ENCODE results near the gene STAU1. TPM values are rescaled to one million over a fixed set of nuclear protein-coding genes. Genes with fewer than 3 reads are reported as not detected.

STAU1 gene
- total and polyA plus RNA-seq, 2 of the 13 experiments (the other 11 are each of a cell fraction or from before 2014, with no cell fraction given), result 119 to 133 TPM

DNA sequence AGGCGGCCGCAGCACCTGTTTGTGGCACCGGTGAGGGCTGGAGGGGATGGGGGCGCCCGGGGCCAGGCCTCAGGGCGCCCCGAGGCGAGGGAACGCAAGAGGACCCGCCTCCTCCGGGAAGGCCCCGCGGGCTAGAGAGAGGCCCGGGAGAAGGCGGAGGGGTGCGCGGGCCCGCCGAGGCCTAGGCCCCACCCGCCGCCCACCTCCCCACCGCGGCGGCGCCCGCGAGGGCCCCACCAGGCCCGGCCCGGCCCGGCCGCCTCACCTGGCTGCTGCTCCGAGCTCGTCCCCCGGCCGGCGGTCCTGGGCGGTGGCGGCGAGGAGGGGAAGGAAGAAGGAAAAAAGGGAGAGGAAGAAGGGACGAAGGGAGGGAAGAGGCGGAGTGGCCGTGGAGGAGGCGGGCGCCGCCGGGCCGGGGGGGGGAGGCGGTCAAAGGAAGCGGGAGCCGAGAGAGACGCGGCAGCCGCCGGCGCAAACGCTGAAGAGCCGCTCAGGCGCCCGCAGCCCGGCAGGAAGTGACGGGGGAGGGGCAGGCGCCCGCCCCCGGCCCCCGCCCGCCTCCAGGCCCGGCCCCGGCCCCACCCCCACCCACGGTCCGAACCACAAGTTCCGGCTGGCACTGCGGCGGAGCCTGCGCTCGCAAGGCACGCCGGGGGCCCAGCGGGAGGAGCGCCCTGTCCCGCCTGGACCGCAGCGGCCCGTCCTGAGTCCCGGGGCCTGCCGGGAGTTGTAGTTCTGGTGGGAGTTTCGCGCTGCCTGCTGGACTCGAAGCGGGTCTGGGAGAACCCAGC, at the start of gene STAU1 (continued):
- no peak for TF ChIP-seq SYNCRIP (IDR thresholded peaks at IDR 0.05; ENCODE audit: insufficient read depth, low read depth, low read length)
- TF ChIP-seq, protein P1, sequence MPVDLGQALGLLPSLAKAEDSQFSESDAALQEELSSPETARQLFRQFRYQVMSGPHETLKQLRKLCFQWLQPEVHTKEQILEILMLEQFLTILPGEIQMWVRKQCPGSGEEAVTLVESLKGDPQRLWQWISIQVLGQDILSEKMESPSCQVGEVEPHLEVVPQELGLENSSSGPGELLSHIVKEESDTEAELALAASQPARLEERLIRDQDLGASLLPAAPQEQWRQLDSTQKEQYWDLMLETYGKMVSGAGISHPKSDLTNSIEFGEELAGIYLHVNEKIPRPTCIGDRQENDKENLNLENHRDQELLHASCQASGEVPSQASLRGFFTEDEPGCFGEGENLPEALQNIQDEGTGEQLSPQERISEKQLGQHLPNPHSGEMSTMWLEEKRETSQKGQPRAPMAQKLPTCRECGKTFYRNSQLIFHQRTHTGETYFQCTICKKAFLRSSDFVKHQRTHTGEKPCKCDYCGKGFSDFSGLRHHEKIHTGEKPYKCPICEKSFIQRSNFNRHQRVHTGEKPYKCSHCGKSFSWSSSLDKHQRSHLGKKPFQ (CRISPR knock-in tag; IDR thresholded peaks at IDR 0.05; ENCODE audit: insufficient replicate concordance), result no peak
- TF ChIP-seq SSRP1 (CRISPR knock-in tag; IDR thresholded peaks at IDR 0.05), result no peak
- no peak for TF ChIP-seq ASH2L (IDR thresholded peaks at IDR 0.05; ENCODE audit: insufficient read length, low read depth, low read length)
- no peak for TF ChIP-seq ZFP41 (CRISPR knock-in tag; IDR thresholded peaks at IDR 0.05; ENCODE audit: borderline replicate concordance)
- no peak for TF ChIP-seq CBX1 (IDR thresholded peaks at IDR 0.05; ENCODE audit: low read depth)
- no peak for TF ChIP-seq ZNF234 (CRISPR knock-in tag; conservative IDR thresholded peaks at IDR 0.05)
- peak; percentile 42; the same call in 1 of the 2 replicates for TF ChIP-seq MED13 (CRISPR knock-in tag; IDR thresholded peaks at IDR 0.05)
- peak; percentile 92; the same call in 1 of the 2 replicates for TF ChIP-seq FOXK1 (CRISPR knock-in tag; IDR thresholded peaks at IDR 0.05; ENCODE audit: borderline replicate concordance, low read depth)
- TF ChIP-seq, protein P2, sequence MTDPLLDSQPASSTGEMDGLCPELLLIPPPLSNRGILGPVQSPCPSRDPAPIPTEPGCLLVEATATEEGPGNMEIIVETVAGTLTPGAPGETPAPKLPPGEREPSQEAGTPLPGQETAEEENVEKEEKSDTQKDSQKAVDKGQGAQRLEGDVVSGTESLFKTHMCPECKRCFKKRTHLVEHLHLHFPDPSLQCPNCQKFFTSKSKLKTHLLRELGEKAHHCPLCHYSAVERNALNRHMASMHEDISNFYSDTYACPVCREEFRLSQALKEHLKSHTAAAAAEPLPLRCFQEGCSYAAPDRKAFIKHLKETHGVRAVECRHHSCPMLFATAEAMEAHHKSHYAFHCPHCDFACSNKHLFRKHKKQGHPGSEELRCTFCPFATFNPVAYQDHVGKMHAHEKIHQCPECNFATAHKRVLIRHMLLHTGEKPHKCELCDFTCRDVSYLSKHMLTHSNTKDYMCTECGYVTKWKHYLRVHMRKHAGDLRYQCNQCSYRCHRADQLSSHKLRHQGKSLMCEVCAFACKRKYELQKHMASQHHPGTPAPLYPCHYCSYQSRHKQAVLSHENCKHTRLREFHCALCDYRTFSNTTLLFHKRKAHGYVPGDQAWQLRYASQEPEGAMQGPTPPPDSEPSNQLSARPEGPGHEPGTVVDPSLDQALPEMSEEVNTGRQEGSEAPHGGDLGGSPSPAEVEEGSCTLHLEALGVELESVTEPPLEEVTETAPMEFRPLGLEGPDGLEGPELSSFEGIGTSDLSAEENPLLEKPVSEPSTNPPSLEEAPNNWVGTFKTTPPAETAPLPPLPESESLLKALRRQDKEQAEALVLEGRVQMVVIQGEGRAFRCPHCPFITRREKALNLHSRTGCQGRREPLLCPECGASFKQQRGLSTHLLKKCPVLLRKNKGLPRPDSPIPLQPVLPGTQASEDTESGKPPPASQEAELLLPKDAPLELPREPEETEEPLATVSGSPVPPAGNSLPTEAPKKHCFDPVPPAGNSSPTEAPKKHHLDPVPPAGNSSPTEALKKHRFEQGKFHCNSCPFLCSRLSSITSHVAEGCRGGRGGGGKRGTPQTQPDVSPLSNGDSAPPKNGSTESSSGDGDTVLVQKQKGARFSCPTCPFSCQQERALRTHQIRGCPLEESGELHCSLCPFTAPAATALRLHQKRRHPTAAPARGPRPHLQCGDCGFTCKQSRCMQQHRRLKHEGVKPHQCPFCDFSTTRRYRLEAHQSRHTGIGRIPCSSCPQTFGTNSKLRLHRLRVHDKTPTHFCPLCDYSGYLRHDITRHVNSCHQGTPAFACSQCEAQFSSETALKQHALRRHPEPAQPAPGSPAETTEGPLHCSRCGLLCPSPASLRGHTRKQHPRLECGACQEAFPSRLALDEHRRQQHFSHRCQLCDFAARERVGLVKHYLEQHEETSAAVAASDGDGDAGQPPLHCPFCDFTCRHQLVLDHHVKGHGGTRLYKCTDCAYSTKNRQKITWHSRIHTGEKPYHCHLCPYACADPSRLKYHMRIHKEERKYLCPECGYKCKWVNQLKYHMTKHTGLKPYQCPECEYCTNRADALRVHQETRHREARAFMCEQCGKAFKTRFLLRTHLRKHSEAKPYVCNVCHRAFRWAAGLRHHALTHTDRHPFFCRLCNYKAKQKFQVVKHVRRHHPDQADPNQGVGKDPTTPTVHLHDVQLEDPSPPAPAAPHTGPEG (CRISPR knock-in tag; IDR thresholded peaks at IDR 0.05), result peak; percentile 46; the same call in 1 of the 2 replicates
- TF ChIP-seq, protein P3, sequence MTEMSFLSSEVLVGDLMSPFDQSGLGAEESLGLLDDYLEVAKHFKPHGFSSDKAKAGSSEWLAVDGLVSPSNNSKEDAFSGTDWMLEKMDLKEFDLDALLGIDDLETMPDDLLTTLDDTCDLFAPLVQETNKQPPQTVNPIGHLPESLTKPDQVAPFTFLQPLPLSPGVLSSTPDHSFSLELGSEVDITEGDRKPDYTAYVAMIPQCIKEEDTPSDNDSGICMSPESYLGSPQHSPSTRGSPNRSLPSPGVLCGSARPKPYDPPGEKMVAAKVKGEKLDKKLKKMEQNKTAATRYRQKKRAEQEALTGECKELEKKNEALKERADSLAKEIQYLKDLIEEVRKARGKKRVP (CRISPR knock-in tag; IDR thresholded peaks at IDR 0.05), result no peak; a peak in 1 of 4 replicates
- peak; percentile 43; the same call in 1 of the 2 replicates for TF ChIP-seq HNF4A (CRISPR knock-in tag; IDR thresholded peaks at IDR 0.05)
- TF ChIP-seq KAT7 (CRISPR knock-in tag; IDR thresholded peaks at IDR 0.05; ENCODE audit: borderline replicate concordance), result peak; percentile 99
- peak; percentile 50 for TF ChIP-seq RAD21 (CRISPR knock-in tag; IDR thresholded peaks at IDR 0.05)
- TF ChIP-seq, protein P4, sequence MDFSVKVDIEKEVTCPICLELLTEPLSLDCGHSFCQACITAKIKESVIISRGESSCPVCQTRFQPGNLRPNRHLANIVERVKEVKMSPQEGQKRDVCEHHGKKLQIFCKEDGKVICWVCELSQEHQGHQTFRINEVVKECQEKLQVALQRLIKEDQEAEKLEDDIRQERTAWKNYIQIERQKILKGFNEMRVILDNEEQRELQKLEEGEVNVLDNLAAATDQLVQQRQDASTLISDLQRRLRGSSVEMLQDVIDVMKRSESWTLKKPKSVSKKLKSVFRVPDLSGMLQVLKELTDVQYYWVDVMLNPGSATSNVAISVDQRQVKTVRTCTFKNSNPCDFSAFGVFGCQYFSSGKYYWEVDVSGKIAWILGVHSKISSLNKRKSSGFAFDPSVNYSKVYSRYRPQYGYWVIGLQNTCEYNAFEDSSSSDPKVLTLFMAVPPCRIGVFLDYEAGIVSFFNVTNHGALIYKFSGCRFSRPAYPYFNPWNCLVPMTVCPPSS (IDR thresholded peaks at IDR 0.05), result no peak
- no peak for TF ChIP-seq ZNF468 (CRISPR knock-in tag; IDR thresholded peaks at IDR 0.05)
- TF ChIP-seq ZNF589 (CRISPR knock-in tag; conservative IDR thresholded peaks at IDR 0.05), result 0 out of 2 replicates have a peak, but pooled peaks have one; percentile 55
